ENCODE data around the gene JAML.
A peak's percentile ranks its signal among the peaks of the same experiment; 100 is the strongest.
"Not testable (repeated sequence)": the region's sequence is repeated elsewhere in the genome, so short reads cannot be mapped to it uniquely, and the experiment has no call there.

Gene JAML

DNA sequence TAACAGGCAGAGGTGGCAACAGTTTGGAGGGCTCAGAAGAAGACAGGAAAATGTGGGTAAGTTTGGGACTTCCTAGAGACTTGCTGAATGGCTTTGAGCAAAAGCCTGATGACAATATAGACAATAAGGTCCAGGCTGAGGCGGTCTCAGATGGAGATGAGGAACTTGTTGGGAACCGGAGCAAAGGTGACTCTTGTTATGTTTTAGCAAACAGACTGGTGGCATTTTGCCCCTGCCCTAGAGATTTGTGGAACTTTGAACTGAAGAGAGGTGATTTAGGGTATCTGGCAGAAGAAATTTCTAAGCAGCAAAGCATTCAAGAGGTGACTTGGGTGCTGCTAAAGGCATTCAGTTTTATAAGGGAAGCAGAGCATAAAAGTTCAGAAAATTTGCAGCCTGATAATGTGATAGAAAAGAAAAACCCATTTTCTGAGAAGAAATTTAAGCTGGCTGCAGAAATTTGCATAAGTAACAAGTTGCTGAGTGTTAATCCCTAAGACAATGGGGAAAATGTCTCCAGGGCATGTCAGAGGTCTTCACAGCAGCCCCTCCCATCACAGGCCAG is 33.8 kb downstream of the JAML start:
- DNase-seq: not testable (repeated sequence)

DNA sequence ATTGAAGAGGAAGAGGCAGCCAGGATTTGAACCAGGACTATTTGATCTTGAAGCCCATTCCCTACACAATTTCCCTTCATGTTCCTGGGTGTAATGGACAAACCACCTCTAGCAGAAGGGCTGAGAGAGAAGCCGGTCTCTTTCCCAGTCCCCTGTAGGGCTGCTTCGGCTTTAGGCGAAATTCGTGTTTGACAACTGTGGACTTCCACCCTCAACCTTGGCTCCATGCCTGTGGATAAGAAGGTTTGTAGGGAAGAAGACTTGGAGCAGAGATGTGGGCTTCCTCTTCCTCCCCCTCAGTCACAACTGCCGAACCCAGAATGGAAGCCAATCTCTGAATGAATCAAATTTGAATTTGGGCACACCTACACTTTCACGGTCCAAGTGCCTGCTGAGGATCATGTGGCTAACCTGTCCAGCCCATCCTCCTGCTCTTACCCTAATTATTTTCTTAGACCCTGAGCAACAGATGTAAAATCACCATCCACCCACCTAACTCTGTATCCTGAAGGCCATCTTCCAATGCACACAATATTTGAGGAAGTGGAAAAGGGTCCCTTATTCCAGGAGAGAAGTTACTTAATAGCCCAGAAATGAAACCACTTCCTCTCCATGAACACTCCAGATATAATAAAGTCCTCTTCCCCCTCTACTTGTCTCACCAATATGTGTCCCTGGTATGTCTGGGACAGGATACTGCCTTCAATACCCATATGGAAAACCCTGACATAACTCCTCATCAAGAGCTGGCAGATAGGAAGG is 38.3 kb downstream of the JAML start:
- no peak for DNase-seq

GRCh38 chr11:118184784-118185579 is 39.8 kb downstream of the JAML start:
- no peak for DNase-seq

- DNase-seq: not testable (repeated sequence)
These were observed 41.1 kb downstream of the JAML start for GRCh38 chr11:118183691-118184090.

- DNase-seq: no peak
These were observed 44.5 kb downstream of the JAML start for GRCh38 chr11:118180300-118180703.

DNA sequence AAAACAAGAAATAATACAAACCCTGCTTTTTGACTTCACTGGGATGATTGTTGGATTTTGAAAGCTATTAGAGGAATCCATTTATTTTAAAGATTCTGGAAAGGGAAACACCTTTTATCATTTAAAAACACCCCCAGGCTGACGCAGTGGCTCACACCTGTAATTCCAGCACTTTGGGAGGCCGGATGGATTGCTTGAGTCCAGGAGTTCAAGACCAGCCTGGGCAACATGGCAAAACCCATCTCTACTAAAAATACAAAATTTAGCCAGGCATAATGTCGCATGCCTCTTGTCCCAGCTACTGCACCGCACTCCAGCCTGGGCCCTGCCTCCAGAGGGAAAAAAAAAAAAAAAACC is 48.1 kb downstream of the JAML start:
- DNase-seq: no peak

DNA sequence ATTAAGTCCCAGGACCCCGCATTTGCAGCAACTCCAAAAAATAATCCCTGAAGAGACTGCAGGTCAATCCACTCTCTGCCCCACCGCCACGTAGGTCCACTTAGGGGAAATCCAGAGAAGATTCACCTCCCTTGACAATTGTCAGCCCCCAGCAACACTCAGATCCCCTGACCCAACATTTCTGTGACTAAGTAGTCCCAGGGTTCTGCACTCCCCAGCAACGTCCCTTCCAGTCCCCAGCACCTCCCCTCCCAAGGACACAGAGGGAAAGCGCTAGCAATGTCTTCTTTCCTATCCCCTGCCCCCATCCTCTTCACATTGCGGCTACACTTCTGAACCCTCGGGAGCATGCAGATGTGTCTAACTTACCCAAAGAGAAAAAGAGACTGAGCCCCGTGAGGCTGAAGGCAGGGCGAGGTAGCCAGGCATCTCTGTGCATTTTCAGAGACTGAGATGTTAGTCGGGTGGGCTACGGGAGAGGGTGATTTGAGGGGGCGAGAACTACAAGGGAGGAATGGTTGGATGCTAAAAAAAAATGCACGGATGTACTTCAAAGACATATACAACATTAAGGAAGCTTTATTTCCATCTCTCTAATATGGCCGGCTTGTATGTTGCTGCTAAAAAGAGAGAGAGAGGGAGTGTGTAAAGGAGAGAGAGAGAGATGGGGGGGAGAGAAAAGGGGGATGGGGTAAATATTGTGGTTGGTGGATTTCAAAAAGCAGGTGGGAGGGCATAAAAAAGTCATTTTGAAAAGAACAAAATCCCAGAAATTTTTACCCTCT is 48.6 kb downstream of the JAML start, which contains the start of gene SCN2B:
TSS of gene SCN2B (minus strand) at position 647 of the 785 bp plus-strand sequence. CDS start at position 439, 208 bp downstream.
- DNase-seq: no peak

DNA sequence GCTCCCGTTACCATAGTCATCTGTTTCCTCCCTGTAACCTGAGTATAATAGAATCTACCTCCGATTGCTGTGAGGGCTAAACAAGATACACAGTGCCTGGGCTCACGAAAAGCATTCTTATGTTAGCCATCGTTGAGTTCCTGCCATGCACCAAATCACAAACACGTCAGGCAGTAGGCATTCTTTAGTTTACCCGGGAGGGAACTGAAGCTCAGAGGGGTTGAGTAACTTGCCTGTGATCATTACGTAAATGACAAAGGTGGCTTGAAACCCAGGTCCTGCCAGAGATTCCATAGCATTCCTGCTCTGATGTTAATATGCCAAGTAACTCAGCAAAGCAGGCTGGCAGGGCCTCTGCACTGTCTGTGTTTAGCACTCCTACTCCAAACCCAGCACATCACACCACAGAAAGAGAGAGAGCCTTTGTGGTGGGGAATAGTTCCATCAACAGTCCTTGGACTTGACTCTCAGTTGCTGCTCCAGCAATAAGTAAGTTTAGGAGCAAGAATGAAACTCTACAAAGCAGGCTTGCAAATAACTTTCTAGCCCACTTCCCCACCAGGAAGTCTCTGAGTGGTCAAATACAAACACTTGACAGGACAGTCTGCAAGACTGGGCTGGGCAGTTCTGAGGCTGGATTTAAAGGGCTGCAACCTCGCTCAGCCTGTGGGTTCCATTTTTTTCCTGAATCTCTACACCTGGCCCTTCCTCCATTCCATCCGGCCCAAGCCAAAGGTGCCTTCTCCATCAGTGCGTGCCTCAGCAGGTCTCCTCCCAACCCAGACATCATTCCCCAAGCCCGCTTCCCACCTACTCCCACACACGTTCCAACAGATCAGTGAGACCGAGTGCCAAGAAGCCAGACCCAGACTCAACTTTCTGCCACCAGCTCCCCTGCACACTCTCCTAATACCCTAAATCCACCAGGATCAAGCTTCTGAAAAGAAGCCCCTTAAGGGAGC is 49.5 kb downstream of the JAML start:
- no peak for DNase-seq

DNA sequence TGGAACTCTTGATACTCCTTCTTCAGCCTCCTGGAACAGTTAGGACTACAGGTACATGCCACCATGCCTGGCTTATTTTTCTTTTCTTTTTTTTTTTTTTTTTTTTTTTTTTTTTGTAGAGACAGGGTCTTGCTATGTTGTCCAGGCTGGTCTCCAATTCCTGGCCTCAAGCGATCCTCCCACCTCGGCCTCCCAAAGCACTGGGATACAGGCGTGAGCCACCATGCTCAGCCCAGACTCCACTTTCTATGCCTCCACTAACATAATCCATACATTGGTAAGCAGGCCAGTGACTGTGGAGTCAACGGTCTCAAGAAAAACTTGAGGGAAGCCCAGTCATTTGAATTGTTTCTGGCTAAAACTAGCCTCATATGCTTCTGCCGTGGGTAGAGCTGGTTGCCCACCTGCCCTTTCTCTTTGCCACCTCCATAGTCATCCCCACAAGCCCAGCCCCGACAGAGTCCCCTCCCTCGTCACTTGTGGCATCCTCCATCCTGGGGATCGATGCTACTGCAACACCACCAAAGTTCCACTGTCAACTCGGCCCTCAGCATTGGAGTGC is 50.7 kb downstream of the JAML start:
- no peak for DNase-seq

- DNase-seq: no peak
These were observed 52.5 kb downstream of the JAML start for GRCh38 chr11:118172356-118172755.

DNA sequence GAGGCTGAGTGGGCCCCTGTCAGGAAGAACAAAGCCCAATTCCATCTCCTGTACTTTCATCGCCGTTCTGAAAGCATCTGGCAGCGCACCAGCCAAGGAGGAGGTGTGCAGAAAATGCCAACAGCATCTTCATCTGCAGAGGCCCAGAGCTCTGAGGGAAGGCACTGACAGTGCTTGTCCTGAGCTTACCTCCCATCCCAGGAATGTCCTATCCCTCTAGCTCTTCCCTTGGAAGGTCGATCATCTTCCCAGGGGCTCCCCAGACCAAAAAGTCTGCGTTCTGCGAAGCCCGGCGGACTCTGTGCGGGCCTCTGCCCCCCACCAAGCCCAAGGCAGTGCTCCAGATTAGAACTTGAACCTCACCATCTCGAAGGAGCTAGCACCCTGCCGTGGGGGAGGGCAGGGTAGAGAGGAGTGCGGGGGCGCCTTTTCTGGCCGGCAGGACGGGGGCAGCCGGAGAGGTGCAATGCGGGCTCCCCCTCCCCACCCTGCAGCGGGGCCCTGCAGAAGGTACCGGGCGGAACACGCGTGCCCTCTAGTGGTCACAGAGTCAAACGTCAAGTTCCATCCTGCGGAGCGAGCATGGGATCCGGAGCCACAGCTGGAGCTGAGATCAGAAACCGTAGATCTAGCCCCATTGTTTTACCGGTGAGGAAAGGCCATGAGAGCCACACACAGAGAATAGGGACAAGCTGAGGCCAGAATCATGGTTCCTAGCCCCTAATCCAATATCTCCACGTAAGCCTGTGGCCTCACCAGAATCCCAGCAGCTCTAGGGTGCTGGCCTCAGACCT is 53.3 kb downstream of the JAML start:
- peak; percentile 37 for DNase-seq

GRCh38 chr11:118170882-118171268 is 53.9 kb downstream of the JAML start:
- no peak for DNase-seq

DNA sequence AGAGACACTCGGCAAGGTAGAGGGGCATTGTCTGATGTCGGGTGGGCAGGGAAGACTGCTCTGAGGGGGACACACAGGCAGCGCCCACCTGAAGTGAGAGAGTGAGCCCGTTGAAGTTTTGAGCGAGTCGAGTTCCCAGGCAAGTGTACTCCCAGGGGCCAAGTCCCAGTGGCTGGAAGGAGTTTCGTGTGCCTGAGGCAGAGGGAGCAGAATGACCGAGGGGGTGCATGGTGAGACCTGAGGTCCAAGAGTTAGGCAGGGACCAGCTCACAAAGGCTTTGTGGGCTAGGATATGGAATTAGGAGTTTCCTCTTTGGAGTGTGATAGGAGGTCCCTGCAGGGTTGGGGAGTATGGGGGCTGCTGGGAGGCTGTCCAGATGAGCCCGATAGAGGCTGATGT is 54.6 kb downstream of the JAML start:
- no peak for DNase-seq

GRCh38 chr11:118169300-118170140 is 55.3 kb downstream of the JAML start:
- DNase-seq: no peak

GRCh38 chr11:118168751-118169150 is 56.1 kb downstream of the JAML start:
- no peak for DNase-seq

GRCh38 chr11:118168316-118168715 is 56.5 kb downstream of the JAML start:
- DNase-seq: no peak

GRCh38 chr11:118167906-118168305 is 56.9 kb downstream of the JAML start:
- DNase-seq: no peak

GRCh38 chr11:118167253-118167652 is 57.6 kb downstream of the JAML start:
- DNase-seq: no peak

GRCh38 chr11:118166641-118167040 is 58.2 kb downstream of the JAML start:
- DNase-seq: no peak

- DNase-seq: no peak
These were observed 59.9 kb downstream of the JAML start for GRCh38 chr11:118164885-118165284.

Data from NK-92 treated with Interleukin-12 subunit alpha and Interleukin-12 subunit beta, amount 100 ng/mL, for 24 hours (cell line).